GM10248 (cell line): ENCODE data around the gene SORCS3.

Experiments used
- CTCF ChIA-PET: fragments of 300-600 bp; sonication (Branson Sonifier 250); formaldehyde crosslinking; extraction: SDS; loops from one replicate; lab custom pipeline; 2021; ENCODE audit warnings: antibody characterized with exemption; lab: Yijun Ruan, JAX
- POLR2A ChIA-PET: fragments of 350-650 bp; sonication (Branson Sonifier 250); formaldehyde crosslinking; extraction: SDS; loops from one replicate; lab custom pipeline; 2020; ENCODE audit warnings: antibody characterized with exemption; lab: Yijun Ruan, JAX
- DNase-seq: peaks from one replicate; pipeline ENCODE4 v3.0.0; 2012; ENCODE audit errors: extremely low spot score
- CTCF ChIP-seq: IDR thresholded peaks from 2 replicates; pipeline ENCODE4 v1.5.1; 2012; ENCODE audit warnings: mild to moderate bottlenecking, low read depth; ENCODE audit errors: extremely low read depth, missing control alignments, control extremely low read depth

The SORCS3 gene

GRCh38 chr10:104731192-104731591 lies 90.1 kb downstream of the SORCS3 start:
- ChIA-PET CTCF (interaction anchor here (1.1 kb wide), 1 partner anchor 18 kb away, joined by 3 read pairs; no protein-coding TSS in a partner anchor), POLR2A (no interaction called here)
- no peak for TF ChIP-seq CTCF
- no peak for DNase-seq

GRCh38 chr10:104732222-104732621 lies 91.1 kb downstream of the SORCS3 start:
- CTCF ChIA-PET = no interaction called here
- TF ChIP-seq CTCF = no peak
- DNase-seq = no peak
- POLR2A ChIA-PET = no interaction called here

- no peak for DNase-seq
- ChIA-PET POLR2A (no interaction called here), CTCF (interaction anchor here (0.8 to 1.7 kb wide), 3 partner anchors 17 to 29 kb away, joined by 3 read pairs; no protein-coding TSS in a partner anchor)
- TF ChIP-seq CTCF = no peak
These were observed 93.3 kb downstream of the SORCS3 start for GRCh38 chr10:104734433-104734832.

- ChIA-PET POLR2A (no interaction called here), CTCF (interaction anchor here (1.4 to 1.7 kb wide), 2 partner anchors 16 to 24 kb away, joined by 3 read pairs; no protein-coding TSS in a partner anchor)
- TF ChIP-seq CTCF = no peak
- DNase-seq = no peak
These were observed 94.1 kb downstream of the SORCS3 start for GRCh38 chr10:104735036-104735756.

GRCh38 chr10:104735757-104736391 lies 94.8 kb downstream of the SORCS3 start:
- POLR2A ChIA-PET = no interaction called here
- no peak for TF ChIP-seq CTCF
- DNase-seq = no peak
- CTCF ChIA-PET = no interaction called here

- TF ChIP-seq CTCF = no peak
- DNase-seq = no peak
- ChIA-PET POLR2A (no interaction called here), CTCF (interaction anchor here (1.4 kb wide), 1 partner anchor 13 kb away, joined by 3 read pairs; no protein-coding TSS in a partner anchor)
These were observed 100.0 kb downstream of the SORCS3 start for GRCh38 chr10:104741127-104741526.
